Liver (tissue), 9 donors: Measurements from ENCODE around the gene UACA. TPM values are rescaled to one million over a fixed set of nuclear protein-coding genes. Genes with fewer than 3 reads are reported as not detected.

Source experiments
- DNase-seq: peaks from one replicate; pipeline ENCODE4 v3.0.0-alpha.2; 2017; ENCODE audit warnings: low spot score
- H3K27ac ChIP-seq, 2 donors: one replicate each; pipeline ENCODE4 v1.7.0; 2013; ENCODE audit warnings: inconsistent platforms in 2 of 2, low read length in 2 of 2, control low read depth in 1 of 2, low read depth in 1 of 2, mild to moderate bottlenecking in 1 of 2
- H3K27me3 ChIP-seq, 4 donors: one replicate each; pipeline versions ENCODE4 v1.6.1 to v1.7.0; 2013; ENCODE audit warnings: low read length in 3 of 4, inconsistent platforms in 1 of 4, mild to moderate bottlenecking in 1 of 4, moderate library complexity in 1 of 4; ENCODE audit not compliant: control insufficient read depth in 4 of 4, insufficient read depth in 4 of 4
- H3K36me3 ChIP-seq, 4 donors: one replicate each; pipeline versions ENCODE4 v1.6.1 to v1.7.0; 2013; ENCODE audit warnings: low read length in 3 of 4, mild to moderate bottlenecking in 3 of 4, low read depth in 1 of 4, moderate library complexity in 1 of 4; ENCODE audit not compliant: control insufficient read depth in 4 of 4, insufficient read depth in 3 of 4
- H3K4me1 ChIP-seq, 4 donors: one replicate each; pipeline versions ENCODE4 v1.6.1 to v1.7.0; 2013; ENCODE audit warnings: low read length in 3 of 4, mild to moderate bottlenecking in 3 of 4, moderate library complexity in 1 of 4; ENCODE audit not compliant: control insufficient read depth in 4 of 4, insufficient read depth in 4 of 4
- H3K4me3 ChIP-seq, 3 donors: one replicate each; pipeline versions ENCODE4 v1.6.1 to v1.7.0; 2013; ENCODE audit warnings: low read length in 3 of 3, control low read depth in 1 of 3, low read depth in 1 of 3, mild to moderate bottlenecking in 1 of 3
- H3K9ac ChIP-seq, 2 donors: one replicate each; pipeline ENCODE4 v1.7.0; 2013; ENCODE audit warnings: low read length in 2 of 2, mild to moderate bottlenecking in 2 of 2, moderate library complexity in 2 of 2, control low read depth in 1 of 2, low read depth in 1 of 2
- H3K9me3 ChIP-seq, 4 donors: one replicate each; pipeline versions ENCODE4 v1.6.1 to v1.7.0; 2013; ENCODE audit warnings: low read length in 3 of 4; ENCODE audit not compliant: control insufficient read depth in 4 of 4
- ATF3 ChIP-seq: IDR thresholded peaks from 2 replicates; pipeline ENCODE4 v1.6.1; 2016; ENCODE audit warnings: antibody characterized with exemption
- CTCF ChIP-seq: fragments of 150-350 bp; IDR thresholded peaks from 2 replicates; pipeline ENCODE4 v1.5.1; 2017; ENCODE audit warnings: improper control_type of control experiment, low read depth, low read length; ENCODE audit not compliant: missing input control
- EGR1 ChIP-seq, 2 donors: IDR thresholded peaks; 2 replicates each; pipeline ENCODE4 v1.6.1; 2016 to 2018; ENCODE audit warnings: antibody characterized with exemption in 2 of 2, low read depth in 2 of 2
- FOXA1 ChIP-seq: IDR thresholded peaks from 2 replicates; pipeline ENCODE4 v1.6.1; 2016; ENCODE audit warnings: antibody characterized with exemption
- FOXA2 ChIP-seq: IDR thresholded peaks from 2 replicates; pipeline ENCODE4 v1.6.1; 2016; ENCODE audit warnings: antibody characterized with exemption
- GABPA ChIP-seq, 2 donors: IDR thresholded peaks in 1 of 2; conservative IDR thresholded peaks in 1 of 2; 2 replicates each; pipeline ENCODE4 v1.6.1; 2016; ENCODE audit warnings: antibody characterized with exemption in 2 of 2, mild to moderate bottlenecking in 1 of 2, moderate library complexity in 1 of 2
- HNF4G ChIP-seq: IDR thresholded peaks from 2 replicates; pipeline ENCODE4 v1.6.1; 2016; ENCODE audit warnings: antibody characterized with exemption
- JUND ChIP-seq, 2 donors: IDR thresholded peaks; 2 replicates each; pipeline ENCODE4 v1.6.1; 2016; ENCODE audit warnings: antibody characterized with exemption in 2 of 2
- MAX ChIP-seq: IDR thresholded peaks from 2 replicates; pipeline ENCODE4 v1.6.1; 2016; ENCODE audit warnings: antibody characterized with exemption
- NR2F2 ChIP-seq: IDR thresholded peaks from 2 replicates; pipeline ENCODE4 v1.6.1; 2016; ENCODE audit warnings: antibody characterized with exemption
- RAD21 ChIP-seq, 2 donors: IDR thresholded peaks; 2 replicates each; pipeline ENCODE4 v1.6.1; 2016; ENCODE audit warnings: antibody characterized with exemption in 2 of 2, mild to moderate bottlenecking in 2 of 2
- REST ChIP-seq: IDR thresholded peaks from 2 replicates; pipeline ENCODE4 v1.6.1; 2016; ENCODE audit warnings: antibody characterized with exemption, mild to moderate bottlenecking
- RXRA ChIP-seq, 2 donors: IDR thresholded peaks; 2 replicates each; pipeline ENCODE4 v1.6.1; 2017 to 2018; ENCODE audit warnings: antibody characterized with exemption in 2 of 2, mild to moderate bottlenecking in 1 of 2
- TAF1 ChIP-seq: conservative IDR thresholded peaks from 2 replicates; pipeline ENCODE4 v1.6.1; 2016; ENCODE audit warnings: antibody characterized with exemption, mild to moderate bottlenecking
- YY1 ChIP-seq: IDR thresholded peaks from 2 replicates; pipeline ENCODE4 v1.6.1; 2016; ENCODE audit warnings: antibody characterized with exemption, mild to moderate bottlenecking
- ZBTB33 ChIP-seq: IDR thresholded peaks from 2 replicates; pipeline ENCODE4 v1.6.1; 2016; ENCODE audit warnings: antibody characterized with exemption
- WGBS: extraction: QIAGEN DNeasy Blood & Tissue Kit; methylation state at CpG from one replicate; pipeline ENCODE4 v1.1.7; 2013; 5-methylcytosine and 5-hydroxymethylcytosine counted together
- polyA plus RNA-seq, 2 donors: library from polyadenylated mRNA; stranded (reverse) in 1 of 2; unstranded in 1 of 2; fragments of 200-250 nt in 1 of 2; fragments of >200 nt in 1 of 2; fragmentation: Nextera tagmentation in 1 of 2; extraction: Ambion mirVana in 1 of 2; gene quantifications; one replicate each; pipeline versions ENCODE4 v1.2.1 to v1.2.3, GENCODE V29; 2013 to 2015
- total RNA-seq, 2 donors: library from RNA; depleted of rRNA; stranded (reverse); fragments of >200 nt; gene quantifications; one replicate each; pipeline ENCODE4 v1.2.3, GENCODE V29; 2014
- donor health status: healthy.
- donor health status: healthy.
- donor health status: healthy.
- donor health status: healthy.
- donor health status: healthy.

The UACA gene
- total and polyA plus RNA-seq, 4 donors, result 3.9 to 16.0 (median 10.0) TPM

- WGBS, result 72% methylated on average over 2 of the region's 2 CpGs
- Histone ChIP-seq H3K9ac (no peak overlapping the region), H3K4me3 (no peak overlapping the region), H3K27ac (no peak overlapping the region), H3K36me3 (no peaks in the 10 kb centered on the region), H3K9me3 (no peaks in the 10 kb centered on the region), H3K27me3 (no peaks in the 10 kb centered on the region), H3K4me1 (peaks cover 0 to 3% (median under 1%) of the 10 kb centered on the region in 4 donors)
- DNase-seq, result no peak
- no peak for TF ChIP-seq ATF3
- TF ChIP-seq MAX, result no peak
- TF ChIP-seq CTCF, result no peak
- no peak for TF ChIP-seq YY1
- TF ChIP-seq REST, result no peak
- TF ChIP-seq TAF1, result no peak
- TF ChIP-seq EGR1 (IDR thresholded peaks at IDR 0.05; ENCODE audit: low read depth in 2 of 2), result no peak
- TF ChIP-seq ZBTB33, result no peak
- no peak for TF ChIP-seq RXRA (IDR thresholded peaks at IDR 0.05)
- TF ChIP-seq NR2F2, result no peak
- no peak for TF ChIP-seq GABPA (IDR thresholded peaks at IDR 0.05 in 1 of 2, conservative IDR thresholded peaks at IDR 0.05 in 1 of 2)
- no peak for TF ChIP-seq RAD21 (IDR thresholded peaks at IDR 0.05)
- no peak for TF ChIP-seq FOXA2
- no peak for TF ChIP-seq JUND (IDR thresholded peaks at IDR 0.05)
- no peak for TF ChIP-seq HNF4G
- TF ChIP-seq FOXA1, result no peak
Observed at GRCh38 chr15:70792171-70792573, 28.8 kb upstream of the UACA start.

GRCh38 chr15:70791259-70791658 is 27.9 kb upstream of the UACA start:
- no peak overlapping the region for H3K9ac ChIP-seq
- no peak overlapping the region for H3K27ac ChIP-seq
- no peak overlapping the region for H3K4me3 ChIP-seq
- TF ChIP-seq ATF3 (no peak), FOXA2 (no peak), TAF1 (no peak), YY1 (no peak), RAD21 (IDR thresholded peaks at IDR 0.05) (no peak), ZBTB33 (no peak), EGR1 (IDR thresholded peaks at IDR 0.05; ENCODE audit: low read depth in 2 of 2) (no peak)
- no peak for DNase-seq
- no peaks in the 10 kb centered on the region for H3K9me3 ChIP-seq
- H3K27me3 ChIP-seq, result no peaks in the 10 kb centered on the region
- 82% methylated on average over 5 of the region's 5 CpGs for WGBS
- peaks cover 0 to 3% (median under 1%) of the 10 kb centered on the region in 4 donors for H3K4me1 ChIP-seq
- no peaks in the 10 kb centered on the region for H3K36me3 ChIP-seq
